COR-L47 (cell line): ENCODE results near the gene ALDOC.
"Not testable (repeated sequence)": the region's sequence is repeated elsewhere in the genome, so short reads cannot be mapped to it uniquely, and the experiment has no call there.

Experiments
- DNase-seq: peaks from one replicate; lab custom pipeline; 2025; lab: John Stamatoyannopoulos, UW

The ALDOC gene

GRCh38 chr17:28582513-28582912 is 5.8 kb upstream of the ALDOC start:
- no peak for DNase-seq

GRCh38 chr17:28580959-28581358 is 4.3 kb upstream of the ALDOC start:
- no peak for DNase-seq

DNA sequence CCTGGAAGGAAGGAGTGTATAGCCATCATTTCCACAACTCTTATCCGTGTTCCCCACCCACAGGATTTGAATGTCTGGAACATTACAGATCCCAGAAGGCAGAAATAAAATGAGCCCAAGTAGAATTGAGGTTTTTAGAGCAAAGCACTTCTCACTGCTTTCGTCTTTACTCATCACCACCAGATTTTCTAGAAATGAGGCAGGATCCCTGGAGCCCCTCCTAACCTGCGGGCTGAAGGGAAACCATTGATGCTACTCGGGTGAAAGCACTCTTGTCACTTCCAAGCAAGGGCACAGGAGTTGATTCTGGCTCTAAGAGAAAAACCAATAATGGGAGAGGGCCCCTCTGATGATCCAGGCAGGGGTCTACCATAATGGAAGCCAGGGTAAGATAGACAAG is 2.8 kb upstream of the ALDOC start:
- DNase-seq = no peak

- DNase-seq = no peak
Observed at GRCh38 chr17:28578246-28579195, 1.8 kb upstream of the ALDOC start.

DNA sequence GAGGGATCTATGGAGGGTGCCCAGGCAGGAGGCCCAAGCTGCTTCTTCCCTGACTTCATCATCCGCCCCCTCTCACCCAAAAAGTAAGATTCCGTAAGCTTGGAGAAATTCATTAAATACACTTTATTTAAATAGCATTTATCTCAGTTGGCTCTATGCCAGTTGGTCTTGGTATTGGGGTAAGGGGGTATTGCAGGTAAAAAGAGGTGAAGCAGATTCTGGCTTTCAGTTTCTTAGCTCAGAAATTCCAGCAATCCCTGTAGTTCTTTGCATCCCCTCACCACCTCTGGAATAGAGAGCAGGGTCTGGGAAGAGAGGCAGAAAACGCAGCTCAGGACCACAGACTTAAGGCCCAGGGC is 750 bp upstream of the ALDOC start:
- DNase-seq = no peak

GRCh38 chr17:28576016-28576415 is 679 bp downstream of the ALDOC start:
- not testable (repeated sequence) for DNase-seq

DNA sequence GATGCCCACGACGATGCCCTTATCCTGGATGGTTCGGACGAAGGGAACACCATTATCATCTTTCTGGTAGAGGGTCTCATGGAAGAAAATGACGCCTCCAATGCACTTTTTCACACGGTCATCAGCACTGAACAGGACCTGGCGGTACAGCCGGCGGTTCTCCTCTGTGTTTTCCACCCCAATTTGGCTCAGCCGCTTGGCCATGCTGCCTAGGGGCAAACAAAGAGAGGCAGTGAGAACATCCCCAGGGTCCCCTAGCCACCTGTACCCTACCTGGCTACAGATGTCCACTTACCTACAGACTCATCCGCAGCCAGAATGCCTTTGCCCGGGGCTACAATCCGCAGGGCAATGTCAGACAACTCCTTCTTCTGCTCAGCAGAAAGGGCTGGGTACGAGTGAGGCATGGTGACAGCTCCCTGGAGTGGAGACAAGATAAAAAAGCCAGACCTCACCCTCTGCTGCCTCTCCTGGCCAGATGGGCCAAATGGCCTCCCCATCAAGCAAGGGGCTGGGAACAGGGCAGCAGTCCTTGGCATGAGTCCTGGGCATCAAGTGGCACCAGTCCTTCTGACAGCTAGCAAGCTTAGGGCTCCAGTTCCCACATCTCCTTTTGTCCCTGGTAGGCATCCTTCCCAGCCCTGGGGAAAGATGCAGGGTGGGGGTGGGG is 1.4 kb downstream of the ALDOC start:
- DNase-seq = no peak

- DNase-seq = no peak
Observed at GRCh38 chr17:28574526-28574925, 2.2 kb downstream of the ALDOC start.

DNA sequence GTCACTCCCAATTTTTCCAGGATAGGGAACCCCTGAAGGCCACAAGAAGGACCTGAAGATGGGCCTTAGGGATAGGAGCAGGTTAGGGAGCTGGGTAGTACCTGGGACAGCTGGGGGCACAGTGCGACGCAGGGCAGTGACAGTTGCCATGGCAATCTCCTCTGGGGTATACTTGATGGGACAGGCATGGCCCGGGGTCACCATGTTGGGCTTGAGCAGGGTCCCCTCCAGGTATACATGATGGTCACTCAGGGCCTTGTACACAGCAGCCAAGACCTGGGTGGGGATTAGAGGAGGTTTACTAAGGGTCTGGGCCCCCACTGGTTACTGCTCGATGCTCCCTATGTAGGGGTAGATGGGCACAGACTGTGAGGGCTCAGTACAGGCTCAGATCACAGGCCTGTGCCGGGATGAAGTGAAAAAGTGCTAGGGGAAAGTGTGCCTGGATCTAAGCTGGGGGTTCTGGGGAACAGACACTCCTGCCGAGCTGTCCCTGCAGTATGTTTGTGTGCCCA is 2.7 kb downstream of the ALDOC start:
- no peak for DNase-seq

DNA sequence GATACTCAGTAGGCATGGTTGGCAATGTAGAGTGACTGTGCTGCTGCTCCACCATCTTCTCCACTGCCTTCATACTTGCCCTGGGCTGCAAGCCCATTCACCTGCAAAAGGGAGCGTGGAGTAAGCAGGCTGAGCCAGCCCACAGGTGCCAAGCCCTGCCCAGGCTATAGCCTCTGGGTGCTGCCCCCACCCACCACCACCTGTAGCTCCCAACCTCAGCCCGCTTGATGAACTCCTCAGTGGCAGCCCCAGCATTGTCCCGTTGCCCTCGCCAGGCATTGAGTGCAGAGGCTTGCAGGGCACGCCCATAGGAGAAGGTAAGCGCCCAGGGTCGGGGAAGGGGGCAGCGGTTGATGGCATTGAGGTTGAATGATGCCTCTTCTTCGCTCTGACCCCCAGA is 3.2 kb downstream of the ALDOC start:
- DNase-seq = no peak

DNA sequence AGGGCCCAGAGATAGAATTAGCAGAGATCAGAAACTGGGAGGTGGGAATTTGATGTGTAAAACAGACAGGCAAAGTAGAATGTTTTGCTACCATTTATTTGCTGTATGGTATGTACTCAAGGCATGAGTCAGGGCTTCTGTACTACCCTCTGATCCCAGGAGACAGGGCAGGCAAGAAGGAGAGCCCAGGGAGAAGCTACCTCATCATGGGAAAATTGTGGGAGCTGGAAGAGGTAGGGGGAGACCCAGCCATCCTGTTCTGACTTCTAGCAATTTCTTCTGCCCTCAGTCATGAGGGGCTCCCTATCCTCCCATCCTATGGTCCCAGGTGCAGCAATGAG is 3.7 kb downstream of the ALDOC start:
- DNase-seq = no peak

DNA sequence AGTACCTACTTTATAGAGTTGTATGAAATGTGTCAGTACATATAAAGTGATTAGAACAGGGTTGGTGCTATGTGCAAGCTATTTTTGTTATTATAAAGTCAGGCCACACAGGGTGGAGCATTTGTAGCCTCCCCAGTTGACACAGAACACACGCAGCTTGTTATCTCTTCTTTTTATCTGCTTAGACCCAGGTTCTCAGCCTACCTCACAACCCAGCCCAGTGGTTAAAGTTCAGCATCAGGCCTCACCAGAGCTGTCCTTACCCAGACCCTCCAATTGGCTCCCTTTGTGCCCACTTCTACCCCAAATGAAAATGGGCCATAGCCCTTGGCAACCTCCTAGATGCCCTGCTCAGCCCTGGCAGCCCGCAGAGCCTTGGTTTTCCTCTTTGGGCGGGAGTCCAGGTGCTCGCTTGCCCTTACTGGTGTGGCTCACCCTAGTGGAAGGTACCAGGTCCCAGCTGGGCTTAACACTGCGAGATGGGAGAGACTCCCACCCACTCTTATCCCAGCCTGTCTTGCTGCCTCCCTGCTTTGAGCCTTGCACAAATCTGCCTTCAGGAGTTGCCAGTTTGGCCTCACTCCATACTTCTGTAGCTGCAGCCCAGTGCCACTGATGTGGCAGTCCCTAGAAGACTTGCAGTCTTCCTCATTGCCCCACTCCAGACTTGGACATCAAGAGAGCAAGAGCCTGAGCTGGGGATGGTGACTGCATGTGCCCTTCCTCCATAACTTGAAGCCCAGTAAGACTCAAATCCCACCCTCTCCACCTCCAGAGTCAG is 4.2 kb downstream of the ALDOC start:
- DNase-seq = no peak

GRCh38 chr17:28571361-28572122 is 5.2 kb downstream of the ALDOC start, which contains the start of gene PIGS:
TSS of gene PIGS (minus strand) at chr17:28571524. CDS start at chr17:28571496, 28 bp downstream.
- peak; percentile 91 for DNase-seq

DNA sequence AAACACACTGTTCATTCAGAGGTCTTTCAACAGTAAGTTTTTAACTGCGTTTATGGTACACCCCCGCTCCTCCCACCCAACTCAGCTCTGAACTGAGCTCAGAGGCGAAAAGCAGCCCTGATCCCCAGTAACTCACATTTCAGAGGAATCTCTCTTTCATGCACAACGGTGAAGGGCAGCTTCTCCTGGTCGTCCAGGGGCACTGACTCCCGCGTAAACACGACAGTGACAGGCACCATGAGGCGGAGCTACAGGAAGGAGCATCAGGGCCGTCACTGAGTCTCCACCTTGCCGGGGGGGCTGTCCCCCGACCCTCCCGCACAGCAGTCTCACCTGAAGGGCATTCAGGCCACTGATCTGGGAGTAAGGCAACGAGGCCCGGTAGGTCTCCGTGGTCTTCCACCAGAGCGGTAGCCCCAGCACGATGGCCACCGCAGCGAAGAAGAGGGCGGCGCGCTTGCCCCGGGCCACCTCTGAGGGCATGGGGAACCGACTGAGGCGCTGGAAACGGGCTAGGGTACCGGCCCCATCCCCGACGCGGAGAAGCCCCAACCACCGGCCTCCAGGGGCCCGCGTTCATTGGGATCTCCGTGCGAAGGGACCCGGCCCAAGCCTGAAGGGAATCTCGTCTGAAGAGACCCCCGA is 5.9 kb downstream of the ALDOC start:
- DNase-seq = peak; percentile 43

DNA sequence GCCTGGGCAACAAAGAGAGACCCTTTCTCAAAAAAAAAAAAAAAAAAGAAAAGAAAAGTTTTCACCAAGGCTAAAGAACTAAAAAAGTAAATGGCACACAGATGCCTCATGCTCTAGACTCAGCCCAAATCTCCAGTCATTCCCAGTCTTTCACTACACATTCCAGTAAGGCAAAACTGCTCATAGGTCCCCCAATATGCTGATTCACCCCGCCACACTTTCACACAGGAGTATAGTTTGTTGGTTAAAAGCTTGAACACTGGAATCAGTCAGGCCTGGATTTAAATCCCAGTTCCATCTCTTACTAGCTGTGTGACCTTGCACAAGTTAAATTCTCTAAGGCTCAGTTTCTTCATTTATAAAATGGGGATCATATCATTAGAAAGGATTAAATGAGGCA is 7.2 kb downstream of the ALDOC start:
- no peak for DNase-seq

DNA sequence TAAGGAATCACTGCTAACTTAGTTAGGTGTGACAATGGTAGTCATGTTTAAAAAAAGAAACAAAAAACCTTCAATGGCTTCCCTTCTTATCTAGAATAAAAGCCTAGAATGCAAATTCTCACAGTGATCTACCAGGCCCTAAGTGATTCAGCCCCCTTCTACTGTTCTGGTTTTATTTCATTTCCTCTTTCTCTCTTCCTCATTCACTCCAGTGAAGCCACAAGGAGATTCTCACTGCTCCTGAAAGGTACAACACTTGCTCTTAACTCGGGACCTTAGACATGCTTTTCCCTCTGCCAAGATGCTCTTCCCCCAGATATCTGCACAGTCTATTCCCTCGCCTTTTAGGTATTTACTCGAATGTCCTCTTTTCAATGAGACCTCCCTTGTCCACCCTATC is 9.1 kb downstream of the ALDOC start:
- no peak for DNase-seq

GRCh38 chr17:28563475-28563874 is 13.2 kb downstream of the ALDOC start:
- DNase-seq = no peak

DNA sequence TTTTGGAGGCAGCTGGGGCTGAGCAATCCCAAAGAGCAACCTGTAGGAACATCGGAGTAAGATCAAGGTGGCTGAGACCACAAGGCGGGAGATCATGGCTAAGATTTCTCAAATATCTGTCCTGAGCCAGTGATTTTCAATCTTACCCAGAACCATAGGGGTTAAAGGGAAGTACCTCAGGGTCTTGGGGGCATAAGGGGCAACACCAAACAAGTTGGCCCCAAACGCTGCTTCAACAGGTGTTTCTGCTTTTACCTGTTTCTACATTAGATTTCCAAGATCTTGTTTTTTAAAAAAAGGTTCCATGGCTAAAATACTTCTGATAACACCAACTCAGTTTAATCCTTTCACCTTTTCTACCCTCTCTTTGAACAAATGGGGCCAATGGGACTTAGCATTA is 21.7 kb downstream of the ALDOC start:
- no peak for DNase-seq

- no peak for DNase-seq
Observed at GRCh38 chr17:28554565-28554964, 22.1 kb downstream of the ALDOC start.

- no peak for DNase-seq
Observed at GRCh38 chr17:28553000-28553505, 23.6 kb downstream of the ALDOC start.
